Fibroblast of gingiva (primary cell): ENCODE results near the gene HELZ.

Experiments used
- DNase-seq: peaks from one replicate; pipeline ENCODE4 v3.0.0-alpha.2; 2011; ENCODE audit warnings: low read depth

HELZ gene

GRCh38 chr17:67024736-67025135, 220.3 kb downstream of the HELZ start:
- no peak for DNase-seq

GRCh38 chr17:67022451-67022810, 222.6 kb downstream of the HELZ start:
- DNase-seq, result no peak

GRCh38 chr17:67021743-67022450, 223.1 kb downstream of the HELZ start:
- DNase-seq, result no peak

GRCh38 chr17:67021196-67021595, 223.8 kb downstream of the HELZ start:
- no peak for DNase-seq
